ENCODE results near the gene HES3.

HES3 gene

GRCh38 chr1:6281511-6282402 lies 37.8 kb downstream of the HES3 start:
- DNase-seq: peak; percentile 30

- DNase-seq: no peak
Measured at GRCh38 chr1:6282577-6283270, 38.7 kb downstream of the HES3 start.

GRCh38 chr1:6285336-6285735 lies 41.4 kb downstream of the HES3 start:
- DNase-seq: no peak

GRCh38 chr1:6286266-6286665 lies 42.3 kb downstream of the HES3 start:
- DNase-seq: no peak

- no peak for DNase-seq
Measured at GRCh38 chr1:6287029-6287428, 43.0 kb downstream of the HES3 start.

- no peak for DNase-seq
Measured at GRCh38 chr1:6287431-6287886, 43.5 kb downstream of the HES3 start.

- DNase-seq: no peak
Measured at GRCh38 chr1:6288026-6288425, 44.0 kb downstream of the HES3 start.

GRCh38 chr1:6288665-6289064 lies 44.7 kb downstream of the HES3 start:
- no peak for DNase-seq

GRCh38 chr1:6292102-6292501 lies 48.1 kb downstream of the HES3 start:
- DNase-seq: no peak

GRCh38 chr1:6294080-6294889 lies 50.3 kb downstream of the HES3 start:
- DNase-seq: no peak

- no peak for DNase-seq
Measured at GRCh38 chr1:6294890-6295556, 51.0 kb downstream of the HES3 start.

Data from inflammatory macrophage treated with lipopolysaccharide for 4 hours (primary cell).